Karpas-422 (cell line): Measurements from ENCODE around the gene TMC6. TPM values are rescaled to one million over a fixed set of nuclear protein-coding genes. Genes with fewer than 3 reads are reported as not detected.

ENCODE experiments used
- DNase-seq: peaks from one replicate; pipeline ENCODE4 v3.0.0-alpha.2; 2015
- H2AFZ ChIP-seq: fragments of 200-600 bp; sonication (generic); 2 replicates; pipeline ENCODE4 v1.6.1; 2014; ENCODE audit warnings: antibody characterized with exemption, low read length, mixed read lengths
- H3K27ac ChIP-seq: fragments of 200-600 bp; sonication (generic); 2 replicates; pipeline ENCODE4 v1.5.1; 2014; ENCODE audit warnings: mild to moderate bottlenecking, low read length, moderate library complexity
- H3K27me3 ChIP-seq: fragments of 200-600 bp; sonication (generic); 2 replicates; pipeline ENCODE4 v1.6.1; 2014; ENCODE audit warnings: low read length, mixed read lengths
- H3K36me3 ChIP-seq: fragments of 200-600 bp; sonication (generic); 2 replicates; pipeline ENCODE4 v1.6.1; 2014; ENCODE audit warnings: low read length, mixed read lengths; ENCODE audit not compliant: insufficient read depth
- H3K4me1 ChIP-seq: fragments of 200-600 bp; sonication (generic); 2 replicates; pipeline ENCODE4 v1.6.1; 2014; ENCODE audit warnings: mild to moderate bottlenecking, low read length, mixed read lengths
- H3K4me2 ChIP-seq: fragments of 200-600 bp; sonication (generic); 2 replicates; pipeline ENCODE4 v1.6.1; 2014; ENCODE audit warnings: low read length, low read depth, mild to moderate bottlenecking; ENCODE audit not compliant: poor library complexity, severe bottlenecking
- H3K4me3 ChIP-seq: fragments of 200-600 bp; sonication (generic); 2 replicates; pipeline ENCODE4 v1.5.1; 2014; ENCODE audit warnings: mild to moderate bottlenecking, antibody characterized with exemption, low read length, mixed read lengths
- H3K79me2 ChIP-seq: fragments of 200-600 bp; sonication (generic); 2 replicates; pipeline ENCODE4 v1.6.1; 2014; ENCODE audit warnings: mild to moderate bottlenecking, low read length, mixed read lengths
- H3K9ac ChIP-seq: fragments of 200-600 bp; sonication (generic); 2 replicates; pipeline ENCODE4 v1.6.0; 2014; ENCODE audit warnings: low read length
- H3K9me2 ChIP-seq: fragments of 200-600 bp; sonication (generic), shearing (Covaris generic); replicated peaks from 2 replicates; pipeline ENCODE4 v1.6.0; 2014; ENCODE audit warnings: mild to moderate bottlenecking, low read length, moderate library complexity; ENCODE audit not compliant: insufficient read depth
- H3K9me3 ChIP-seq: fragments of 300-700, 200-600 bp; sonication (generic); 2 replicates; pipeline ENCODE4 v1.6.1; 2014; ENCODE audit warnings: low read length, mixed read lengths
- H4K20me1 ChIP-seq: fragments of 200-600 bp; sonication (generic); 2 replicates; pipeline ENCODE4 v1.6.1; 2014; ENCODE audit warnings: mild to moderate bottlenecking, antibody characterized with exemption, low read length, low read depth; ENCODE audit not compliant: insufficient read depth
- total RNA-seq: library from RNA; depleted of rRNA; stranded (reverse); fragments of >200 nt; shearing (Covaris generic); gene quantifications from 2 replicates; pipeline ENCODE4 v1.2.3, GENCODE V29; 2014; ENCODE audit warnings: low replicate concordance

TMC6 gene
- total RNA-seq, 1 experiment from 2014 or later: 70.7 TPM

DNA sequence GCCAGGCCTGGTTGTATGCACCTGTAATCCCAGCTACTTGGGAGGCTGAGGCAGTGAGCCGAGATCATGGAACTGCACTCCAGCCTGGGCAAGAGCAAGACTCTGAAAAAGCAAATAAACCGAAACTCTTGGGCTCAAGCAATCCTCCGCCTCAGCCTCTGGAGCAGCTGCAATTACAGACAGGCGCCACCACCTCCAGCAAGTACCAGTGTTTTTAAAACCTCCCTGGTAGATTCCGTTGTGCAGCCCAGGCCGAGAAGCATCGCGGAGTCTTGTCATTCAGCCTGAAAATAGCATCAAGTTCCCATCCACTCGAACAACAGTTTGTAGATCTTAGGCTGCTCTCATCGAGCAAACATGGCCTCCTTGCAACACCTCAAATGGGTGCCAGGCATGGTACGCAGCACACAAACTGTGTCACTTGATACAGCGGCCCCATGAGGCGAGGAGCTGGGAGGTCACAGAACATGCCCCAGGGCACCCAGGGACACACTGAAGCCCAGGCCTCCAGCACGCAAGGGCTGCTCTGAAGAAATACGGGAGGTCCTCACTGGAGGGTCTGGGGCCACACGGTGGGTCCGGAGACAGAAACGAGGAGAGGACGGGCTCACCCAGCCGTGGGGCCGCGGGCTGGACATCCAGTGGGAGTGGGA is 18.1 kb downstream of the TMC6 start:
- Histone ChIP-seq H3K36me3 (peaks cover 14% of the 10 kb centered on the region), H3K79me2 (no peaks in the 10 kb centered on the region), H3K9me2 (no peaks in the 10 kb centered on the region), H3K4me3 (no peak overlapping the region), H3K9me3 (no peaks in the 10 kb centered on the region), H4K20me1 (peaks cover 20% of the 10 kb centered on the region), H2AFZ (no peak overlapping the region), H3K9ac (no peak overlapping the region), H3K4me2 (no peak overlapping the region), H3K4me1 (peaks cover 8% of the 10 kb centered on the region), H3K27ac (no peak overlapping the region), H3K27me3 (no peaks in the 10 kb centered on the region)
- DNase-seq: no peak

GRCh38 chr17:78109489-78109761 is 19.1 kb downstream of the TMC6 start:
- Histone ChIP-seq H3K4me3 (no peak overlapping the region), H3K27ac (no peak overlapping the region), H3K9me3 (no peaks in the 10 kb centered on the region), H3K4me1 (peaks cover 8% of the 10 kb centered on the region), H3K4me2 (no peak overlapping the region), H2AFZ (no peak overlapping the region), H3K9me2 (no peaks in the 10 kb centered on the region), H4K20me1 (peaks cover 20% of the 10 kb centered on the region), H3K79me2 (no peaks in the 10 kb centered on the region), H3K36me3 (peaks cover 14% of the 10 kb centered on the region), H3K27me3 (no peaks in the 10 kb centered on the region), H3K9ac (no peak overlapping the region)
- DNase-seq: no peak

DNA sequence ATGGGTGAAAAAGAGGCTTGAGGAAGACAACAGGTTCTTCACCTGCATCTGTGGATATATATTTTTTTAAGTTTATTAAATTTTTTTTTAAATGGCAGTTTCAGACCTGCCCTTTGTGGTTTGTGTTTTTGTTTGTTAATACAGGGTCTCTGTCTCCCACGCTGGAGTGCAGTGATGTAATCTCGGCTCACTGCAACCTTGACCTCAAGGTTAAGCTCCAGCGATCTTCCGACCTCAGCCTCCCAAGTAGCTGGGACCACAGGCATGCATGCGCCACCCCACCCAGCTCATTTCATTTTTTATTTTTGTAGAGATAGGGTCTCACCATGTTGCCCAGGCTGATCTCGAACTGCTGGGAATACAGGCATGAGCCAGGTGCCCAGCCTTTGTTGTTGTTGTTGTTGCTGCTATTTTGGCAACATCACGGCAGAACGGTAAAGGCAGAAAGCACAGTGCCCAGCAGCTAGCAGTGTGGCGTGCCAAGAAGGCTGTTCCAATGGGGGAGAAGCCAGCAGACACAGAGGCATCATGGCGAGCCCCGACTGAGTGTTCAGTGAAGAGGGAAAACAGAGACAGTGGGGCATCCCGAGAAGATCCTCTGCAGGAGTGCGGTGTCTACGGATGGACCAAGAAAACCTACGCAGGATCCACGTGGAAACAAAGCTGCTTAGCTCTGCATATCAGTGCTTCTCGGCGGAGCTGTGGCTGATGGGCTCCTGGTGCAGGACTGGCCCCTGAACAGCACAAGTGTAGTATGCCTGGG is 19.6 kb downstream of the TMC6 start:
- Histone ChIP-seq H3K27me3 (no peaks in the 10 kb centered on the region), H2AFZ (no peak overlapping the region), H3K4me2 (no peak overlapping the region), H3K9me3 (no peaks in the 10 kb centered on the region), H3K36me3 (peaks cover 14% of the 10 kb centered on the region), H3K79me2 (no peaks in the 10 kb centered on the region), H3K9me2 (no peaks in the 10 kb centered on the region), H3K9ac (no peak overlapping the region), H3K27ac (no peak overlapping the region), H3K4me1 (peaks cover 8% of the 10 kb centered on the region), H3K4me3 (no peak overlapping the region), H4K20me1 (peaks cover 18% of the 10 kb centered on the region)
- DNase-seq: no peak

DNA sequence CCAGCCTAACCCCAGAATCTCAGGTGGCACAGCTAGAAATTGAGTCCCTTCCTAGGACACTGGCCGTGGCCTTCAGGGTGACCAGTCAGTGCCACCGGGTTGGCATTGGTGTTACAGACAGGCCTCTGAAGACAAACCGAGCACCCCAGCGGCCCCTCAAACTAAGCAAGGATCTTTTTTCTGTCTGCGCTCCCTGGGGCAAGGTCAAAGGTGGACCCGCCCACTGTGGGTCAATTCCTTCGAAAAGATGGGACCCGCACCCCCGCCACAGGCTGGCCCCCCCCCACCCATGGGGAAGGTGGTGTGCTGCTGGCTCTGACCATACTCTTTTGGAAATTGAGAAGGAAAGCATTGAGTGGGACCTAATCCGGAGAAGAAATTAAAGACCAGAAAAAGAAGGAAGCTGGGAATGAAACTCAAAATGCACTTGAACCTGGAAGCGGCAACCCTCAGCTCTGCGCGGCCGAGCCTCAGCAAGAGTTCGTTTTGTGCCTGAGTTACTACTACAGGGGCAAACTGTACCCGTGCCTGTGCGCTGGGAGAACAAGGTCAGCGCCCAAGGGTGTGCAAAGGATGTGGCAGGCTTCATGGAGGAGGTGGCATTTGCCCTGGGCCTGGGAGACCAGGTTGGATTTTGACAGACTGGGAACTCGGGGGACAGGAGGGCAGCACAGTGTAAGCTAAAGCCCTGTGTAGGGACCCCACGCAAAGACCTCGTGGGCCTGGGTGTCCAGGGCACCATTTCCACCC is 20.4 kb downstream of the TMC6 start:
- DNase-seq: no peak
- peaks cover 17% of the 10 kb centered on the region for H4K20me1 ChIP-seq
- H3K27ac ChIP-seq: no peak overlapping the region
- H3K9ac ChIP-seq: no peak overlapping the region
- H3K27me3 ChIP-seq: no peaks in the 10 kb centered on the region
- no peak overlapping the region for H2AFZ ChIP-seq
- H3K79me2 ChIP-seq: no peaks in the 10 kb centered on the region
- no peak overlapping the region for H3K4me3 ChIP-seq
- H3K4me1 ChIP-seq: peaks cover 5% of the 10 kb centered on the region; the same call in 1 of the 2 replicates
- H3K9me3 ChIP-seq: no peaks in the 10 kb centered on the region
- H3K9me2 ChIP-seq: no peaks in the 10 kb centered on the region
- no peak overlapping the region for H3K4me2 ChIP-seq
- H3K36me3 ChIP-seq: peaks cover 14% of the 10 kb centered on the region

GRCh38 chr17:78107457-78107856 is 21.1 kb downstream of the TMC6 start:
- Histone ChIP-seq H3K4me3 (no peak overlapping the region), H3K27me3 (no peaks in the 10 kb centered on the region), H2AFZ (no peak overlapping the region), H3K36me3 (peaks cover 14% of the 10 kb centered on the region), H3K9me2 (no peaks in the 10 kb centered on the region), H3K79me2 (no peaks in the 10 kb centered on the region), H3K9me3 (no peaks in the 10 kb centered on the region), H3K4me1 (no peaks in the 10 kb centered on the region), H3K4me2 (no peak overlapping the region), H3K9ac (no peak overlapping the region), H3K27ac (no peak overlapping the region), H4K20me1 (peaks cover 16% of the 10 kb centered on the region)
- DNase-seq: no peak

GRCh38 chr17:78106211-78106610 is 22.3 kb downstream of the TMC6 start:
- Histone ChIP-seq H3K79me2 (no peaks in the 10 kb centered on the region), H3K36me3 (peaks cover 7% of the 10 kb centered on the region), H3K9me3 (no peaks in the 10 kb centered on the region), H3K4me3 (no peak overlapping the region), H3K4me2 (no peak overlapping the region), H3K27ac (no peak overlapping the region), H3K9me2 (no peaks in the 10 kb centered on the region), H3K27me3 (no peaks in the 10 kb centered on the region), H3K4me1 (no peaks in the 10 kb centered on the region), H2AFZ (no peak overlapping the region), H3K9ac (no peak overlapping the region), H4K20me1 (peaks cover 3% of the 10 kb centered on the region; the same call in 1 of the 2 replicates)
- no peak for DNase-seq

GRCh38 chr17:78105551-78105950 is 23.0 kb downstream of the TMC6 start:
- no peak overlapping the region for H3K4me3 ChIP-seq
- H4K20me1 ChIP-seq: no peaks in the 10 kb centered on the region; the same call in 1 of the 2 replicates
- no peak for DNase-seq
- no peaks in the 10 kb centered on the region for H3K27me3 ChIP-seq
- H2AFZ ChIP-seq: no peak overlapping the region
- no peak overlapping the region for H3K27ac ChIP-seq
- H3K4me1 ChIP-seq: no peaks in the 10 kb centered on the region
- no peak overlapping the region for H3K9ac ChIP-seq
- no peak overlapping the region for H3K4me2 ChIP-seq
- H3K9me3 ChIP-seq: no peaks in the 10 kb centered on the region
- peaks cover 3% of the 10 kb centered on the region for H3K36me3 ChIP-seq
- no peaks in the 10 kb centered on the region for H3K9me2 ChIP-seq
- no peaks in the 10 kb centered on the region for H3K79me2 ChIP-seq

DNA sequence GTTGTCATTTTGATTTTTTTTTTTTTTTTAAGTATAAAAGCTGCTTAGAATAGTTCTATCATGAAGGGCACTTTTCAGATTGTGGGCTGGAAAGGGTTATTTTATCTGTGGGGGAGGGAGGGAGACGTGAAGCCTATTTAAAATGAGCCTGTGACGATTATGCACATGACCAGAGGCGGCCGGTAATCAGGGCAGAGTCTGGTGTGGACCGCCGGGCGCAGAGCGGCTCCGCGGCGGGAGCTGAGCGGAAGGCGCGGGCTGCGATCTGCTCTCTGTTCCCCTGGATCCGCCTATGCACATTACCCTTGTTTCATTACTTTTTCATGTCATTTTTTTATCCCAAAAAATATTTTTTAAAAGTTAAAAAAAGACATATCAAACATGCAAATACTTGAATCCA is 23.5 kb downstream of the TMC6 start:
- H3K36me3 ChIP-seq: no peaks in the 10 kb centered on the region; the same call in 1 of the 2 replicates

More for the DNA sequence above, 23.5 kb downstream of the TMC6 start:
- Histone ChIP-seq H3K4me2 (no peak overlapping the region), H3K79me2 (no peaks in the 10 kb centered on the region), H3K9me3 (no peaks in the 10 kb centered on the region), H3K9ac (no peak overlapping the region), H3K4me3 (no peak overlapping the region), H3K27ac (no peak overlapping the region), H4K20me1 (no peaks in the 10 kb centered on the region; the same call in 1 of the 2 replicates), H3K27me3 (no peaks in the 10 kb centered on the region), H2AFZ (no peak overlapping the region), H3K9me2 (no peaks in the 10 kb centered on the region), H3K4me1 (no peaks in the 10 kb centered on the region)
- no peak for DNase-seq
